NOMO-1 (cell line): ENCODE results near the gene KCTD20.
"Not testable (repeated sequence)": the region's sequence is repeated elsewhere in the genome, so short reads cannot be mapped to it uniquely, and the experiment has no call there.

Source experiments
- DNase-seq, 2 experiments: peaks; one replicate each; lab custom pipeline; 2025; ENCODE audit not compliant: unreplicated experiment in 2 of 2; lab: John Stamatoyannopoulos, UW

The KCTD20 gene

DNA sequence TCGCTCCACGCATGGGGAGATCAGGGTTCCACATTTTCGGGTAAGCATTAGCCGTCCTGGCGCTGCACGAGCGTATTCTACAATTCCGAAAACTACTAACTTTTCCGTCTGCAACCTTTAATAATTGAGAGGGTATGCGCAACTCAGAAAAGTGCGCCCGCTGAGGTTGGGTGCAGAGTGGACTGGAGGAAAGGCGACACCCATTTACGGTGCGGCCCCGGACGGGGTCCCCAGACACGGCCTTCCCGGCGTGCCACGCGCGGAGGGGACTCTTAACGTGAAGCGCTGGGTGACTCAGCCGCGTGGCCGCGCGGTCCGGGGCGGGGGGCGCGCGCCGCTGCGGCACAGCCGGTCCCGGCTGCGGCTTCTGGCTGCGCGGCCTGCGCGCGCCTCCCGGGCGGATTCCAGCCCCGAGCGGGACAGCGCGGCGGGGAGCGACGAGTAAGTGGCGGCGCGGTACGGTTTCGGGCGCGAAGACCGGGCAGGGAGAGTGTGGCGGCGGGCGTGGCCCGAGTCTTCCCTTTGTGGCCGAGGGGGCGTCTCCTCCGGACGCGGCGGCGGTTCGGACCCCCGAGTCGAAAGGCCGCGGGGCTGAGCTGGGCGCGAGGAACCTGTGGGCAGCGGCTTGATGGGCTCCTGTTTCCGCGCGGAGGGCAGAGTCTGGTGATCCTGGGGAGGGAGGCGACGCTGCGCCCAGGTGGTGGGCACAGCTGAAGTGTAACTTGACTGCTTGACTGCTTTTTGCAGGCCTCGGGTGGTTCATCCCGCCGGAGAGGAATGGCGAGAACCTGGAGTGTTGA, at the start of gene KCTD20, which contains the start of gene PXT1:
Gene KCTD20 (plus strand): TSS at position 330 of the 800 bp plus-strand sequence. CDS start 27,098 bp downstream, outside the sequence.
Gene PXT1 (minus strand): TSS at position 184 of the 800 bp plus-strand sequence. CDS start 16,772 bp downstream, outside the sequence.
- peak; percentile 77 to 78 for DNase-seq

DNA sequence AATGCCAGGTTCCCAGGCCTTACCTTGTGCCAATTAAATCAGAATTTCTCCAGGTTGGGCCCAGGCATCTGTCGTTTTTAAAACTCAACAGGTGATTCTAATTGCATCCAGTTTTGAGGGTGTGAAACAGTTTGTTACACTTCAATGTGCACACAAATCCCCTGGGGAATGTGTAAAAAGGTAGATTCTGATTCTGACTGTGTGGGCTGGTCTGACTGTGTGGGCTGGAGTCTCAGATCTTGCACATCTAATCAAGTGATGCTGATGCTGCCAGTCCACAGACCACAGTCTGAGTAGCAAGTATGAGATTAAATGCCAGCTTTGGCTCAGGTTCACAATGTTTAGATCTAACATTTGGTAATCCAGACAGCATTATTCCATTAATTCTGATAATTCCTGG, 42.8 kb upstream of the KCTD20 start:
- DNase-seq: no peak

DNA sequence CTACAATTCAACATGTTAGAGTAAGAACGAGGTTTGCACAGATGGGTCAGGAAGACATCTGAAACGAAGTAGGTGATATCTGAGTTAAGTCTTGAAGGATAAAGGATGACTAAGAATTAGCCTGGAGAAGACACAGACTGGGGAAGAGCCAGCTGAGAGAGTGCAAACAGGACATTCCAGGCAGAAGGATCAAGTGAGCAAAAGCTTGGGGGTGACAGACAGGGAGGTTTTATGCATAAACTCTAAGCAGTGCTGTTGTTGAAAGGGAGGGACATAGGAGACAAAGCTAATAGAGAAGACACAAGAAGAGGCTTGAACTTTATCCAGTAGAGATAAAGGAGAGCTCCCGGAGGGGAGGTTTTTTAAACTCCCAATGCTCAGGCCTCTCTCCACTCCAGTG, 40.3 kb upstream of the KCTD20 start:
- DNase-seq: no peak

DNA sequence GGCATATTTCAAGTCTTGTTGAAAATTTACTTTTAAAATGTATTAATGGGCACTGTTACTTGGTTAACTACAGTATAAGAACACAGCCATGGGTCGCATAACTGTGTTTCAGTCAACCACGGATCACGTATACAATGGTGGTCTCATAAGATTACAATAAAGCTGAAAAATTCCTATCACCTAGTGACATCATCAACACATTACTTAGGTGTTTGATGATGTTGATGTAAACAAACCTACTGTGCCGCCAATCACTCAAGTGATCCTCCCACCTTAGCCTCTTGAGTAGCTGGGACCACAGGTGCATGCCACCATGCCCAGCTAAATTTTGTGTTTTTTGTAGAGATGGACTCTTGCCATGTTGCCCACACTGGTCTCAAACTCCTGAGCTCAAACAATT, 38.6 kb upstream of the KCTD20 start:
- DNase-seq: no peak

DNA sequence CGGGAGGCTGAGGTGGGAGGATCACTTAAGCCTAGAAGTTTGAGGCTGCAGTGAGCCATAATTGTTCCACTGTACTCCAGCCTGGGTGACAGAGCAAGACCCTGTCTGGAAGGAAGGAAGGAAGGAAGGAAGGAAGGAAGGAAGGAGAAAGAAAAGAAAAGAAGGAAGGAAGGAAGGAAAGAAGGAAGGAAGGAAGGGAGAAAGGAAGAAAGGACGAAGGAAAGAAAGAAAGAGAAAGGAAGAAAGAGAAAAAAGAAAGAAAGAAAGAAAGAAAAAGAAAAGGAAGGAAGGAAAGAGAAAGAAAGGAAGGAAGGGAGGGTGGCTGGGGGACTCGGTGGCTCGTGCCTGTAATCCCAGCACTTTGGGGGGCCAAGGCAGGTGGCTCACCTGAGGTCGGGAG, 33.1 kb upstream of the KCTD20 start:
- not testable (repeated sequence) for DNase-seq

DNA sequence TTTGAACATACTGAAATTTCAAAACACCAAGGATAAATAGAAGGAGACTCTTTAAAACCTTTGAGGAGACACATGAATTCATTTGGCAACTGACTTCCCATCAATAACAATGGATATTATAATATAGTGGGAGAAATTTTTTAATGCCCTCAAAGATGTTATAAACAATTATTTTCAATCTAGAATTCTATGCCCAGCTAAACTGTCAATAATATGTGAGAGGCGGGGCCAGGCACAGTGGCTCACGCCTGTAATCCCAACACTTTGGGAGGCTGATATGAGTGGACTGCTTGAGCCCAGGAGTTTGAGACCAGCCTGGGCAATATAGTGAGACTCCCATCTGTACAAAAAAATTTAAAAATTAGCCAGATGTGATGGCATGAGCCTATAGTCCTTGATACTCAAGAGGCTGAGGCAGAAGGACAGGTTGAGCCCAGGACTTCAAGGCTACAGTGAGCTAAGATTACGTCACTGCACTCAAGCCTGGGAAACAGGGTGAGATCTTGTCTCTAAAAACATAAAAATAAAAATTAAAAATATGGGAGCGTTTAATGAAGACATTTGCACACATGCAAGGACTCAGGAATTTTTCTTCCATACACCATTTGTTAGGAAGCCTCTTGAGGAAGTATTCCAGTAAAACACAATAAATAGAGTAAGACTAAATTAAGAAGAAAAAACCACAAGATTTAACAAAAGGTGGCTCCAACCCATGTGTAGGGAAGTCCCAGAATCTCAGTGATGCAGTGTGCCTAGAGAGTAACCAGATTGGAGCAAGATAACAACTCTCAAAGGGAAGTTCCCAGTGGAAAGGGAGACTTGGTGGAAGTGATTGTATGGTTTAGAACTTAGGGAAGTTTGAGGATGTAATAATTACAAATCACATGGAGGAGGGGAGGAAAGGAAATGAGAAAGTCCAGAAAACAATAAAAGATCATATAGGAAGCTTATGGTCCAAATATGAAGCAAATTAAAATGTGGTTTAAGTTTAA, 29.0 kb upstream of the KCTD20 start:
- no peak for DNase-seq

DNA sequence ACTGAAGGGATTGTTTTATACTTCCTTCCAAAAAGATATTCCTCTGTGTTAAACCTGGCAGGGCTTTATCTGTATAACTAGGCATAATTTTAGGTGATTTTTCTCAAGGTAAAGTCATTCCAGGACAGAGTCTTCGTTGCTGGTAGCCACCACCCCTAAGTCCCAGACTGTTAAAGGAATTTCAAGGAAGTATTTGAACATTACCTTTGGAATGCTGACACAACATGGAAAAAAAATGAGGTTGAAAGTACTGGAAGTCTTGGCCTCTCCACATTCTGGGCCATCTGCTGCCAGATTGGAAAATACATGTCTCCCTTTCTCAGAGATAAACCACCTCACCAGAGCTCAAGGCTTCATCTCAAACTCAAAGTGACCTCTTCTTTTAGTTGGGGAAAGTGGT, 28.3 kb upstream of the KCTD20 start:
- no peak for DNase-seq

DNA sequence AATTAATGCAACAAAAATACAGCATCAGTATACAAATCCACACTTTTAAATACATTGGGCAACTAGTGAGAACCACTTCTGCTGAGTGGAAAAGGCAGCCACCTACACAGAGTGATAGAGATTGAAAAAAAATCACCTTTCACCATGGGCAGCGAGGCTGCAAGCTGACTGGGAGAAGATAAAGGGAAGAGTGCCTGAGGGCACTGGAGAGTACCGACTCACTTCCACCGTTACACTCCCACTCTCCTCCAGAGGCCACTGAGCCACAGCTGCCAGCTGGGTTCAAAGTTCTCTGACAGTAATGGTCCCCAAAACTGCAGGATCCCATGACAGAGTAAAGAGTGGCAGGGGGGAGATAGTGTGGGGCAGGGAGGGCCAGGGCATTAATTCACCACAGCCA, 24.2 kb upstream of the KCTD20 start:
- no peak for DNase-seq

DNA sequence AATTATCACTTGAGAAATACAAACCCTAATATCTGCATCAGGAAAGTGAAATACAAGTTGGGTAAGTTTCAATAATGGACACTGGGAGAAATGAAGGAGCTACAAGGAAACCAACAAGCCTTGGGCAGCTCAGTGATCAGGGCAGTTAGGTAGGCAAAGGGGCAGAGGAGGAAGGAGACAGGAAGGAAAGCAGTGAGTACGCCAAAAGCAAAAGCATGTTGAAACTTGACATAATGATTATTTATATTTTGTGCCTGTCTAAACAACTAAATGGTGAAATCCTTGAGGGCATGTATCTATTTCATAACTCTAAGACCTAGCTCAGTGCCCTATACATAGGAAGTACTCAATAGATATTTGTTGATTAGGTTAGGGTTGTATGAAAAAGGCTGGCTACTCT, 23.5 kb upstream of the KCTD20 start:
- peak; percentile 78 to 87 for DNase-seq

DNA sequence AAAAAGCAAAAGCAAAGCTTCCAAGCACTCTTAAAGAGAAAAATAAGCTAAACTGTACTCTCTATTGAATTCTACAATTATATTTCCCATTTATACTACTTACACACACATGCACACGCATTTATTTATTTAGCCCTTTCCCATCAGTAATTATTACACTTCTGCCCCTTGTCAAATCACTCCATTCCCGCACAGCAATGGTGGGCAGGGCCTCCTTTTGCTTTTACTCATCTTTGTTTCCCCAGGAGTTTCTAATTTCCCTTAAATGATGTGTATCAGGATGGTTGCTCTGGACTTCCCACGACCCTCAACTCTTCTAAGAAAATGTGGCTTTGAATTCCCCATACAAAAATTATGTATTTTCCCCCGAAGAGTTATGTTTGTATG, 20.1 kb upstream of the KCTD20 start:
- no peak for DNase-seq

DNA sequence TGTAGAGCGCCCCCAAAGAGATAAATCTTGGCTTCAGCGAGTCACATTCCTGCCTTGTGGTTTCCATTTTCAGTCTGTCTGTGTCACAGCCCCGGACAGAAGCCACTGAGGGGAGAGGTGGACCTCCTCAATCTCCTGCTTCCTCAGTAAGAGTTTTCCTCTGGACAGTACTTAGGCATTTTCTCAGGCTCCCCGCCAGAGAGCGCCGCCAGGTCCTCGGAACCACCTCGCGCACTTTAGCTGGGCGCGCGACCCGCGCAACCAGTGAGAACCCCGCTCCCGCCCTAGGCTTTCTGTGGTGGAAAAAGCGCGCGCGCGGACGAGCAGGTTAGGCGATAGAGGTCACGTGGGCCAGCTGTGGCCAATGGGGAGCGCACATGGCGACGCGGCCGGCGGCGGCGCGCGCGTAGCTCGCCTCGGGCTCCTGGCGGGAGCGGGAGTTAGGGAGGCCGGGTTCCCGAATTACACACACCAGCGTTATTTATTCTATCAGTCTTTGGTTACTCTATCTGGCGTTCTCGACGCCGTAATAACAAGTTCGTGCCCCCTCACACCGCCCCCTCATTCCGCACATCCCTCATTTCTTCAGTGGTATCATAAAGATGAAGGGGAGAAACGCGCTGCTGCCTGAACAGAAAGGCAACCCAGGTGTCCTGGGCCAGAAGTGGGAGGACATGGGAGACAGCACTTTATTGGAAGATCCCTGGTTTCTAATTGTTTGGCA, 19.5 kb upstream of the KCTD20 start:
- DNase-seq: peak; percentile 98 to 99

DNA sequence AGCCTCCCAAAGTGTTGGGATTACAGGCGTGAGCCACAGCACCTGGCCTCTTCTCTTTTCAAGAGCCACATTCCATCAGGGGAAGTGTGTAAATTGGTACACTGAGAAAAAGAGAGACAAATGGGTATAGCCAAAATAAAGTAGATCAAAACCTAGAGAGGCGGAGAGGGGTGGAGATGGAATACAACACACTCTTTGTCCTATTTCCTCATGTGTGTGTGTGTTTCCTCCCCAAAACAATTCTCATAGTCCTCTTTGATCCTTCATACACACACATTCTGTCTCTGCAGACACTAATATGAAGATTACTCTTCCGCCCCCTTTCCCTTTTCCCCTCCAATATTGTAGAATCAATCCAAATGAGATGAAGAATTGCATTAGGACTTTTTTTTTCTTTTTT, 16.2 kb upstream of the KCTD20 start:
- no peak for DNase-seq

DNA sequence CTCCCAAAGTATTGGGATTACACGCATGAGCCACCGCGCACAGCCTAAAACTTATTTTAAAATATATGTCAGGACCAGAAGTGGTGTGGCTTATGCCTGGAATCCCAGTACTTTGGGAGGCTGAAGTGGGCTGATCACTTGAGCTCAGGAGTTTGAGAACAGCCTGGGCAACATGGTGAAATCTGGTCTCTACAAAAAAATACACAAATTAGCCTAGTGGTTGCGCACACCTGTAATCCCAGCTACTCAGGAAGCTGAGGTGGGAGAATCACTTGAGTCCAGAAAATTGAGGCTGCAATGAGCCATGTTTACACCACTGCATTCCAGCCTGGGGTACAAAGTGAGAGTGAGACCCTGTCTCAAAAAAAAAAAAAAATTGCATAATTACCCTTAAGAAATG, 13.9 kb upstream of the KCTD20 start:
- DNase-seq: no peak

DNA sequence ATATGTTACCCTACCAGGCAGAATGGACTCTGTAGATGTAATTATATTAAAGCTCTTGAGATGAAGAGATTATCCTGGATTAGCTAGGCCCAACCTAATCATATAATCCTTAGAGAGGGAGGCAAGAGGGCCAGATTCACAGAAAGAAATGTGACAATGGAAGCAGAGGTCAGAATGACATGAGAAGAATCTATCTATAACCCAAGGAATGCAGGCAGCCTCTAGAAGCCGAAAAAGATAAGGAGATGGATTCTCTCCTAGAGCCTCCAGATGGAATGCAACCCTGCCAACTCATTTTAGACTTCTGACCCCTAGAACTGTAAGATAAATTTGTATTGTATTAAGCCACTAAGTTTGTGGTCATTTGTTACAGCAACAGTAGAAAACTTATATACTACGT, 12.4 kb upstream of the KCTD20 start:
- no peak for DNase-seq

DNA sequence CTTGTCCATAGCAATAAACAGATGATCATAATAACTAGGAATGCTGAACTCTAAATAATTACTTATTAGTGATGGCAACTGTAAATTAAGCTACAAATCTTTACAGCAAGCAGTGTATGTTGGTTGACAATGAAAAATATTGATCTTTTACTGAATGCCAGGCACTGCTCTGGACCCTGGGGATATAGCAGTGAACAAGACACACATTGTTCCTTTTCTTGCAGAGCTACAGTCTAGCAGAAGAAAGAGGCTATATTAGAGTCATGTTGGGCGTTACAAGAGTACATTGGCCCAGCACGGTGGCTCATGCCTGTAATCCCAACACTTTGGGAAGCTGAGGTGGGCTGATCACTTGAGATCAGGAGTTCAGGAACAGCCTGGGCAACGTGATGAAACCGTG, 11.6 kb upstream of the KCTD20 start:
- DNase-seq: no peak

DNA sequence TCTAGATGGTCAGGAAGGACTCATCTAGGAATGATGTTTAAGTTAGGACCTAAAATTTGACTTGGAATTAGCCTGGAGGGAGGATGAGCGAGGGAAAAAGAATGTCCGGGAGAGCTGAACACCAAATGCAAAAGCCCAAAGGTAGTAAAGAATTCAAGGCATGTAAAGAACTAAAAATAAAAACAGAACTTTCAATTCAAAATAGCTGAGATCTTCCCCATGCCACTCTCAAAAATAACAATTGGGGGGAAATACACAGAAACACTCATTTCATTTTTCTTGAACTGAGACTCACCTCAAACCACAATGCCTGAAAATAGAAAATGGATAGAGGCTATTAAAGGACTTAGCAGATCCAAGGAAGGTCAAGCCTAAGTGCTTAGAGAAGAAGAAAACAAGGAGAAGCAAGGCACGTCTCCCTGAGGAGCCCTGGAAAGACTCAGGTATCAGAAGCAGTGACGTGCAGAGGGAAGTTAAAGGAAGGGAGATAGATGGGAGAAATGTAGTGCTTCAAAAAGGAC, 10.6 kb upstream of the KCTD20 start:
- DNase-seq: no peak

DNA sequence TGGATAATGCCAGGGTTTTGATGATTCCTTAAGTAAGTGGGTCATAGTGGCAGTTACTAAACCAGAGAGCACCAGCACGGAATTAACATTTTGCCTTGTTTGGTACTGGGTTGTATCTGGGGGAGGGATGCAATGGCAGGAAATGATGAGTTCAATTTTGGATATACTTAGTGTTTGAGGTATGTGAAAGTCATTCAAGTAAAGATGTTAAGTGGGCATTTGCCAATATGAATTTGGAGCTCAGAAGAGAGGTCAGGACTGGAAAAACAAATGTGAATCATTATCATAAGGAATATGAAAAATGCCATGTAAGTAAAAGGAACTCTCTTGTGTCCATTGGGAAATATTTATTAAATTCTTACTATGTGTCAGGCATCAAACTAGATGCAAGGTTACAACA, 6.3 kb upstream of the KCTD20 start:
- DNase-seq: no peak

DNA sequence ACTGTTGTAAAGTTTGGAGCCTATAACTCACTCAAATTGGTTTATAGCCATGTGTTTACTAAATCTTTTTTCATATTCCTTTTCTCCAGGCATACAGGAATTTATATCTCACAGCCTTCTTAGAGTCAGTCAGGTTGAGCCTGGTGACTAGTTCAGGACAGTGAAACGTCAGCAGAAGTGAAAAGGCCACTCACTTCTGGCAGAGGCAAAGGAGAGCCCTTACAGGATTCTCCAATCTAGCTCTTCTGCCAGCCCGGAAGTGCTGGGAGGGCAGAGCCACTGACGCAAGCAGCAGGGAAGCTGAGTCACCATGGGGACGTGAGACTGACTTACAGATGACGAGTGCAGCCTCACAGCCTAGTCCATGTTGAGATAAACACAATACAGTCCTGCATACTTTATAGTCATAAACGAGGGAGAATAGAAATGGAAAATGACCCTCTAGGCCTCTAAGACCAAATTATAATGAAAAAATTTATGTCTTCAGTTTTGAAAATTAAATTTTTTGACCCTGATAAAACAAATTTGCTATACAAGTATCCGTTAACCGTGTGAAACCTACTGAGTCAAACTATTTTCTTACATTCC, 1.4 kb upstream of the KCTD20 start:
- peak; percentile 94 to 95 for DNase-seq

DNA sequence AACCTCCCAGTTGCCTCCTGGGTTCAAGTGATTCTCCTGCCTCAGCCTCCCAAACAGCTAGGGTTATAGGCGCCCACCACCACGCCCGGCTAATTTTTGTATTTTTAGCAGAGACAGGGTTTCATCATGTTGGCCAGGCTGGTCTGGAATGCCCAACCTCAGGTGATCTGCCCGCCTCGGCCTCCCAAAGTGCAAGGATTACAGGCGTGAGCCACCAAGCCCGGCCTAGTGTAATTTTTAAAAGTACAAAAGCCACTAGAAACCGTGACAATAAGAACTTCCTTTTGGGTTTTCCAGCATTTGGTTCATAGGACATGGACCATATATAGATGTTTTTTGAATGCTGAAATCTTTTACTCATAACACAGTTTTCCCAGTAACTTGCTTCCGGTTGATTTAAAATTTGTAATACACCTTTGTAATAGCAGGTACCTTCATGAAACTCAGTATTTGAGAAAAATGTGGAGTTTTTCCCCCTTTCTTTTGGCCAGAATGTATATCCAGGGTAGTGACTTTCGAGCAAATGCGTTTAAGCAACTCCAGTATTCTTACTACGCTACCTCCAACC, 613 bp upstream of the KCTD20 start:
- DNase-seq: no peak
